ENCODE results near the gene RAB3GAP2. TPM values are rescaled to one million over a fixed set of nuclear protein-coding genes. Genes with fewer than 3 reads are reported as not detected.
"Not testable (repeated sequence)": the region's sequence is repeated elsewhere in the genome, so short reads cannot be mapped to it uniquely, and the experiment has no call there.

Gene RAB3GAP2
- total RNA-seq, 4 donors from 2014 or later, result 19.9 to 35.3 (median 27.3) TPM

GRCh38 chr1:220249522-220249921 is 22.7 kb downstream of the RAB3GAP2 start:
- Histone ChIP-seq H3K4me3 (no peak overlapping the region), H3K36me3 (peaks cover 0 to 46% of the 10 kb centered on the region in 2 donors), H3K9me3 (peaks cover 0 to 16% (median 0%) of the 10 kb centered on the region in 3 donors), H3K4me1 (no peaks in the 10 kb centered on the region), H3K27ac (no peak overlapping the region), H3K27me3 (no peaks in the 10 kb centered on the region)
- no peak for TF ChIP-seq CTCF (IDR thresholded peaks at IDR 0.05)
- no peak for TF ChIP-seq POLR2A (IDR thresholded peaks at IDR 0.05)
- no peak for TF ChIP-seq EP300 (IDR thresholded peaks at IDR 0.05)
- no peak for TF ChIP-seq POLR2AphosphoS5 (IDR thresholded peaks at IDR 0.05)
- 100% methylated on average over 1 of the region's 1 CpG; no CpG with 5 or more reads in 1 of the 2 donors for WGBS, 2 donors (ENCODE audit: low coverage in 1 of 2)
- no peak for ATAC-seq

GRCh38 chr1:220248715-220249265 is 23.5 kb downstream of the RAB3GAP2 start:
- H3K36me3 ChIP-seq, result peaks cover 0 to 45% of the 10 kb centered on the region in 2 donors
- 92 to 100% methylated on average over 3 of the region's 3 CpGs for WGBS, 2 donors (ENCODE audit: low coverage in 1 of 2)
- not testable (repeated sequence) for ATAC-seq

GRCh38 chr1:220245900-220246299 is 26.4 kb downstream of the RAB3GAP2 start:
- WGBS, 2 donors (ENCODE audit: low coverage in 1 of 2), result 100% methylated on average over 1 to 2 of the region's 6 CpGs
- H3K27ac ChIP-seq, ATAC-seq, H3K27me3 ChIP-seq, H3K4me3 ChIP-seq, H3K4me1 ChIP-seq: not testable (repeated sequence)
- peaks cover 0 to 22% of the 10 kb centered on the region in 2 donors for H3K36me3 ChIP-seq
- H3K9me3 ChIP-seq, result peaks cover 0 to 16% (median 0%) of the 10 kb centered on the region in 3 donors

More at GRCh38 chr1:220248715-220249265, 23.5 kb downstream of the RAB3GAP2 start:
- H3K4me1 ChIP-seq, H3K27ac ChIP-seq, H3K27me3 ChIP-seq, H3K4me3 ChIP-seq: not testable (repeated sequence)
- peaks cover 0 to 16% (median 0%) of the 10 kb centered on the region in 3 donors for H3K9me3 ChIP-seq

GRCh38 chr1:220243947-220244346 is 28.3 kb downstream of the RAB3GAP2 start:
- no peak for ATAC-seq
- 92 to 95% methylated on average over 2 of the region's 2 CpGs for WGBS, 2 donors (ENCODE audit: low coverage in 1 of 2)
- TF ChIP-seq EP300 (IDR thresholded peaks at IDR 0.05), result no peak
- no peak for TF ChIP-seq CTCF (IDR thresholded peaks at IDR 0.05)
- no peak for TF ChIP-seq POLR2AphosphoS5 (IDR thresholded peaks at IDR 0.05)
- no peak for TF ChIP-seq POLR2A (IDR thresholded peaks at IDR 0.05)
- H3K4me1 ChIP-seq, result peaks cover 0 to 15% (median 0%) of the 10 kb centered on the region in 3 donors
- no peak overlapping the region for H3K27ac ChIP-seq
- peaks cover 0 to 4% of the 10 kb centered on the region in 2 donors for H3K36me3 ChIP-seq
- H3K4me3 ChIP-seq, result no peak overlapping the region
- H3K27me3 ChIP-seq, result no peaks in the 10 kb centered on the region
- H3K9me3 ChIP-seq, result peaks cover 0 to 4% (median 0%) of the 10 kb centered on the region in 3 donors

- TF ChIP-seq POLR2AphosphoS5 (IDR thresholded peaks at IDR 0.05), result no peak
- no peak for TF ChIP-seq EP300 (IDR thresholded peaks at IDR 0.05)
- no peak for TF ChIP-seq CTCF (IDR thresholded peaks at IDR 0.05)
- no peak for TF ChIP-seq POLR2A (IDR thresholded peaks at IDR 0.05)
- Histone ChIP-seq H3K4me3 (no peak overlapping the region), H3K36me3 (no peaks in the 10 kb centered on the region), H3K9me3 (no peaks in the 10 kb centered on the region), H3K27ac (no peak overlapping the region), H3K4me1 (peaks cover 0 to 15% (median 0%) of the 10 kb centered on the region in 3 donors), H3K27me3 (no peaks in the 10 kb centered on the region)
- no peak for ATAC-seq
- 78 to 84% methylated on average over 2 of the region's 2 CpGs for WGBS, 2 donors (ENCODE audit: low coverage in 1 of 2)
Observed at GRCh38 chr1:220241072-220241663, 31.1 kb downstream of the RAB3GAP2 start.

GRCh38 chr1:220239966-220240365 is 32.3 kb downstream of the RAB3GAP2 start:
- Histone ChIP-seq H3K27ac (no peak overlapping the region), H3K9me3 (no peaks in the 10 kb centered on the region), H3K4me3 (no peak overlapping the region), H3K4me1 (peaks cover 0 to 27% (median 3%) of the 10 kb centered on the region in 3 donors), H3K36me3 (no peaks in the 10 kb centered on the region), H3K27me3 (no peaks in the 10 kb centered on the region)
- 48% methylated on average over 3 of the region's 3 CpGs for WGBS, 2 donors (ENCODE audit: low coverage in 1 of 2)
- TF ChIP-seq CTCF (IDR thresholded peaks at IDR 0.05) (no peak), EP300 (IDR thresholded peaks at IDR 0.05) (no peak), POLR2A (IDR thresholded peaks at IDR 0.05) (no peak), POLR2AphosphoS5 (IDR thresholded peaks at IDR 0.05) (no peak)
- ATAC-seq, result no peak

Measured in gastroesophageal sphincter (tissue), 4 donors.